ENCODE data around the gene NBAS.

NBAS gene

GRCh38 chr2:15591373-15591691, 30.2 kb upstream of the NBAS start:
- H3K4me3 ChIP-seq (ENCODE audit: low read depth, low read length) = peak overlapping the region; percentile 80
- no peak for TF ChIP-seq CTCF (IDR thresholded peaks at IDR 0.05; ENCODE audit: borderline replicate concordance, insufficient read depth, low read depth, low read length)

GRCh38 chr2:15588329-15588919, 27.3 kb upstream of the NBAS start:
- no peak overlapping the region for H3K4me3 ChIP-seq (ENCODE audit: low read depth, low read length)
- peak; percentile 41; the same call in 1 of the 2 replicates for TF ChIP-seq CTCF (IDR thresholded peaks at IDR 0.05; ENCODE audit: borderline replicate concordance, insufficient read depth, low read depth, low read length)

DNA sequence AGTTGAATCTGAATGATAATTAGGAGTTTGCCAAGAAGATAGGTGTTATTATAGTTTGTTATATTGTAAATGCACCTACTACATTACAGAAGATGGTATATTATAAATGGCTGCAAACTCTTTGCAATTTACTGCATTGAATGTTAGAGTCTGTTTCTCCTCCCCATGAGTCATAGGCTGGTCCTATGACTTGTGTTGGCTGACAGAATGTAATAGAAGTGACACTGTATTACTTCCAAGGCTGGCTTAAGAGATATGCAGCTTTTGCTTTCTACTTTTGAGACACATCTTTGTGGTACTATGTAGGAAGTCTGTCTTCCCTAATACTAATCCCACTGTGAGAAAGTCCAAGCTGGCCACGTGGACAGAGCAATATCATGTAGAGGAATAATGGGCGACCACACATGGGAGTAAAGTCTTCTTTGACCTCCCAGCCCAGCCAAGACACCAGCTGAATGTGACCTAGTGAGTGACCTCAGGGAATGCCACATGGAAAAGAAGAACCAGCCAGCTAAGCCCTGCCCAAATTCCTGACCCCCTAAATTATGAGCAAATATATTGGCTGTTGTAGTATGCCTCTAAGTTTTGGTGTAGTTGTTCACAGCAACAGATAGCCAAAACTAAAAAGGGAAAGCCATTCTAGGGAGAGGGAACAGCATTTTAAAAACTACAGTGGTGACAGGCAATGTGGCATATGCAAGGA, 23.8 kb upstream of the NBAS start:
- H3K4me3 ChIP-seq (ENCODE audit: low read depth, low read length) = no peak overlapping the region
- no peak for TF ChIP-seq CTCF (IDR thresholded peaks at IDR 0.05; ENCODE audit: borderline replicate concordance, insufficient read depth, low read depth, low read length)

DNA sequence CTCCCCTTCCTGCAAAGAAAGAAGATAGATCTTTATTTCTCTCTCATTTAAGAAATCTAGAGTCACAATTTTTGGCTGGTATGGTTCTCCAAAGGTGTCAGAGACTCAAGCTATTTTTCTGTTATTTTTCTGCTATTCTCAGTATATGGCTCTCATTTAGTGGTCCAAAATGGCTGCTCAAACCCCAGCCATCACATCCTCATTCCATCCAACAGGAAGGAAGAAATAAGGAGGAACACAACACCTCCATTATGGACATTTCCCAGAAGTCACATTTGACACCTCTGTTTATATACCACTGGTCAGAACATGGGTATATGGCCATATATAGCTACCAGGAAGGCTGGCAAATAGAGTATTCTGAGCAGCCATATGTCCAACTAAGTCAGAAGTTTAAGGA, 23.2 kb upstream of the NBAS start:
- no peak overlapping the region for H3K4me3 ChIP-seq (ENCODE audit: low read depth, low read length)
- TF ChIP-seq CTCF (IDR thresholded peaks at IDR 0.05; ENCODE audit: borderline replicate concordance, insufficient read depth, low read depth, low read length) = no peak

- no peak for TF ChIP-seq CTCF (IDR thresholded peaks at IDR 0.05; ENCODE audit: borderline replicate concordance, insufficient read depth, low read depth, low read length)
- no peak overlapping the region for H3K4me3 ChIP-seq (ENCODE audit: low read depth, low read length)
These were observed 22.7 kb upstream of the NBAS start for GRCh38 chr2:15583826-15584225.

GRCh38 chr2:15582710-15583357, 21.7 kb upstream of the NBAS start:
- no peak overlapping the region for H3K4me3 ChIP-seq (ENCODE audit: low read depth, low read length)
- TF ChIP-seq CTCF (IDR thresholded peaks at IDR 0.05; ENCODE audit: borderline replicate concordance, insufficient read depth, low read depth, low read length) = no peak

DNA sequence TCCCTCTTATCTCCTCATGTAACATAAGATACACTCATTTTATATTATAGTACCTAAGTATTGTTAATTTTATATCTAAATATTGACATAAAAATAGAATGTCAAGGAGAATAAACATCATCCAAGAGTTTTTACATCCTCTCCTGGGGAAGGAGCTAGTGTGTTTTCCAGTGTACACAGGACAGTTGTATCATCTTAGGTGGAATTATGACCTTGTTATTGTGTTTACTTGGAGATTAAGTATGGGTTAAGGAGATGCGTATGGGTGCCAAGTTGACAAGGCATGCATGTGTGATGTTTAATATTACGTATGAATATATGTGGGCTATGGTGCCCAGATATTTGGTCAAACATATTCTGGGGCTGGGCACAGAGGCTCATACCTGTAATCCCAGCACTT, 19.3 kb upstream of the NBAS start:
- H3K4me3 ChIP-seq (ENCODE audit: low read depth, low read length) = no peak overlapping the region
- no peak for TF ChIP-seq CTCF (IDR thresholded peaks at IDR 0.05; ENCODE audit: borderline replicate concordance, insufficient read depth, low read depth, low read length)

Data from GM12875 (cell line).